ENCODE data around the gene TMEM131.
"Not testable (repeated sequence)": the region's sequence is repeated elsewhere in the genome, so short reads cannot be mapped to it uniquely, and the experiment has no call there.

The TMEM131 gene

DNA sequence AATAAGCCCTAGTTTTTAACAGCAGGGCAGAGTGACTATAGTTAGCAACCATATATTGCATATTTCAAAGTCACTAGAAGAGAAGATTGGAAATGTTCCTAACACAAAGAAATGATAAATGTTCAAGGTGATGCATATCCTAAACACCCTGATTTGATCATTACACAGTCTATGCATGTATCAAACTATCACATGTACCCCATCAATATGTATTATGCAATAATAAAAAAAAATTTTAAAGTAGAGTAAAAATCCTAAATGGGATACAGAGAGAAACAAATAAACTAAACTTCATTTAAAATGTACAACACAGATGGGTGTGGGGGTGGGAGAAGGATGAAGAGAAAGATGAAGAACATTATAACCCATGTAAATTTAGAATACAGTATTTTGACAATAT is 93.9 kb downstream of the TMEM131 start:
- TF ChIP-seq, protein P1, sequence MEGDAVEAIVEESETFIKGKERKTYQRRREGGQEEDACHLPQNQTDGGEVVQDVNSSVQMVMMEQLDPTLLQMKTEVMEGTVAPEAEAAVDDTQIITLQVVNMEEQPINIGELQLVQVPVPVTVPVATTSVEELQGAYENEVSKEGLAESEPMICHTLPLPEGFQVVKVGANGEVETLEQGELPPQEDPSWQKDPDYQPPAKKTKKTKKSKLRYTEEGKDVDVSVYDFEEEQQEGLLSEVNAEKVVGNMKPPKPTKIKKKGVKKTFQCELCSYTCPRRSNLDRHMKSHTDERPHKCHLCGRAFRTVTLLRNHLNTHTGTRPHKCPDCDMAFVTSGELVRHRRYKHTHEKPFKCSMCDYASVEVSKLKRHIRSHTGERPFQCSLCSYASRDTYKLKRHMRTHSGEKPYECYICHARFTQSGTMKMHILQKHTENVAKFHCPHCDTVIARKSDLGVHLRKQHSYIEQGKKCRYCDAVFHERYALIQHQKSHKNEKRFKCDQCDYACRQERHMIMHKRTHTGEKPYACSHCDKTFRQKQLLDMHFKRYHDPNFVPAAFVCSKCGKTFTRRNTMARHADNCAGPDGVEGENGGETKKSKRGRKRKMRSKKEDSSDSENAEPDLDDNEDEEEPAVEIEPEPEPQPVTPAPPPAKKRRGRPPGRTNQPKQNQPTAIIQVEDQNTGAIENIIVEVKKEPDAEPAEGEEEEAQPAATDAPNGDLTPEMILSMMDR (IDR thresholded peaks at IDR 0.05; ENCODE audit: borderline replicate concordance, insufficient read depth, low read depth, low read length): no peak
- no peak overlapping the region for H3K4me3 ChIP-seq (ENCODE audit: low read depth, low read length)

GRCh38 chr2:97900806-97901205 is 94.9 kb downstream of the TMEM131 start:
- TF ChIP-seq, protein P1 (IDR thresholded peaks at IDR 0.05; ENCODE audit: borderline replicate concordance, insufficient read depth, low read depth, low read length): no peak
- no peak overlapping the region for H3K4me3 ChIP-seq (ENCODE audit: low read depth, low read length)

DNA sequence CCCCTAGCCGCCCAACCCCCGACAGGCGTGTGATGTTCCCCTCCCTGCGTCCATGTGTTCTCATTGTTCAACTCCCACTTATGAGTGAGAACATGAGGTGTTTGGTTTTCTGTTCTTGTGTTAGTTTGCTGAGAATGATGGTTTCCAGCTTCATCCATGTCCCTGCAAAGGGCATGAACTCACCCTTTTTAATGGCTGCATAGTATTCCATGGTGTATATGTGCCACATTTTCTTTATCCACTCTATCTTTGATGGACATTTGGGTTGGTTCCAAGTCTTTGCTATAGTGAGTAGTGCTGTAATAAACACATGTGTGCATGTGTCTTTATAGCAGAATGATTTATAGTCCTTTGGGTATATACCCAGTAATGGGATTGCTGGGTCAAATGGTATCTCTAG is 102.7 kb downstream of the TMEM131 start:
- not testable (repeated sequence) for H3K4me3 ChIP-seq (ENCODE audit: low read depth, low read length)

GRCh38 chr2:97891611-97892010 is 104.1 kb downstream of the TMEM131 start:
- TF ChIP-seq, protein P1 (IDR thresholded peaks at IDR 0.05; ENCODE audit: borderline replicate concordance, insufficient read depth, low read depth, low read length): no peak
- no peak overlapping the region for H3K4me3 ChIP-seq (ENCODE audit: low read depth, low read length)

GRCh38 chr2:97889156-97889555 is 106.6 kb downstream of the TMEM131 start:
- TF ChIP-seq, protein P1 (IDR thresholded peaks at IDR 0.05; ENCODE audit: borderline replicate concordance, insufficient read depth, low read depth, low read length): no peak
- no peak overlapping the region for H3K4me3 ChIP-seq (ENCODE audit: low read depth, low read length)

- TF ChIP-seq, protein P1 (IDR thresholded peaks at IDR 0.05; ENCODE audit: borderline replicate concordance, insufficient read depth, low read depth, low read length): no peak
- no peak overlapping the region for H3K4me3 ChIP-seq (ENCODE audit: low read depth, low read length)
Observed at GRCh38 chr2:97885841-97886240, 109.9 kb downstream of the TMEM131 start.

GRCh38 chr2:97880334-97880733 is 115.4 kb downstream of the TMEM131 start:
- TF ChIP-seq, protein P1 (IDR thresholded peaks at IDR 0.05; ENCODE audit: borderline replicate concordance, insufficient read depth, low read depth, low read length): no peak
- H3K4me3 ChIP-seq (ENCODE audit: low read depth, low read length): no peak overlapping the region

DNA sequence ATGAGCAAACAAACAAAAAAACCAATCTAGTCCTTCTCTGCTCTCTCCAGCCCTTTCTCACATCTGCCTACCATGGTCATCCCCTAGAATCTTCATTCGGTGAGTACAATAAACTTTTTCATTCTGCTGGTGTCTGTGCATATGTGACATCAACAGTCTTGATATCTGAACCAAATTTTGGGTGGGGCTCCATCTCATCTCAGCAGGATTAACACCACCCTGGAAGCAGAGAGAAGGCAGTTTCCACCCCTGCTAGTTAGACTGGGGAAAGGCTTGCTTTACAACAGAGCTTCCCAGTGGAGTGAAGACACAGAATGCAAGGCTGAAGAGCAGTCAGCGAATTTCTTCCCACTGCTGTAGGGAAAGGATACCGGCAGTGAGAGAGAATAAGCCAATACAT is 116.9 kb downstream of the TMEM131 start:
- no peak overlapping the region for H3K4me3 ChIP-seq (ENCODE audit: low read depth, low read length)
- TF ChIP-seq, protein P1 (IDR thresholded peaks at IDR 0.05; ENCODE audit: borderline replicate concordance, insufficient read depth, low read depth, low read length): no peak

- not testable (repeated sequence) for H3K4me3 ChIP-seq (ENCODE audit: low read depth, low read length)
Observed at GRCh38 chr2:97878317-97878716, 117.4 kb downstream of the TMEM131 start.
